Measurements from ENCODE around the gene GREB1.

Gene GREB1

GRCh38 chr2:11616097-11616687 is 82.3 kb downstream of the GREB1 start:
- no peaks in the 10 kb centered on the region for H3K79me2 ChIP-seq (ENCODE audit: insufficient read depth, low read length)
- H3K4me3 ChIP-seq (ENCODE audit: insufficient read depth, low read length, poor library complexity, severe bottlenecking): no peak overlapping the region
- H3K9me2 ChIP-seq (replicated peaks; ENCODE audit: insufficient read depth, low read length): no peaks in the 10 kb centered on the region
- H3K9me3 ChIP-seq (ENCODE audit: insufficient read depth, low read length): no peaks in the 10 kb centered on the region
- no peak overlapping the region for H3K27ac ChIP-seq (ENCODE audit: low read depth, low read length)
- H3K36me3 ChIP-seq (ENCODE audit: low read length): no peaks in the 10 kb centered on the region
- no peak overlapping the region for H3K9ac ChIP-seq (ENCODE audit: low read length)
- H3K27me3 ChIP-seq (ENCODE audit: low read length): no peaks in the 10 kb centered on the region
- H4K20me1 ChIP-seq (ENCODE audit: low read depth, low read length): no peaks in the 10 kb centered on the region
- no peak overlapping the region for H3K4me2 ChIP-seq (ENCODE audit: low read depth, low read length, poor library complexity, severe bottlenecking)
- H2AFZ ChIP-seq (ENCODE audit: low read depth, low read length, severe bottlenecking): no peak overlapping the region
- TF ChIP-seq EZH2phosphoT487 (conservative IDR thresholded peaks at IDR 0.05; ENCODE audit: low read length) (no peak), CTCF (IDR thresholded peaks at IDR 0.05; ENCODE audit: insufficient read depth, low read length, poor library complexity, severe bottlenecking) (no peak)
- H3F3A ChIP-seq (ENCODE audit: insufficient read depth): no peaks in the 10 kb centered on the region

GRCh38 chr2:11616851-11617415 is 83.1 kb downstream of the GREB1 start:
- no peaks in the 10 kb centered on the region for H3K9me2 ChIP-seq (replicated peaks; ENCODE audit: insufficient read depth, low read length)
- no peaks in the 10 kb centered on the region for H4K20me1 ChIP-seq (ENCODE audit: low read depth, low read length)
- no peaks in the 10 kb centered on the region for H3K27me3 ChIP-seq (ENCODE audit: low read length)
- no peaks in the 10 kb centered on the region for H3K9me3 ChIP-seq (ENCODE audit: insufficient read depth, low read length)
- no peak overlapping the region for H3K4me2 ChIP-seq (ENCODE audit: low read depth, low read length, poor library complexity, severe bottlenecking)
- H2AFZ ChIP-seq (ENCODE audit: low read depth, low read length, severe bottlenecking): no peak overlapping the region
- no peaks in the 10 kb centered on the region for H3K36me3 ChIP-seq (ENCODE audit: low read length)
- no peak overlapping the region for H3K4me3 ChIP-seq (ENCODE audit: insufficient read depth, low read length, poor library complexity, severe bottlenecking)
- no peak overlapping the region for H3K27ac ChIP-seq (ENCODE audit: low read depth, low read length)
- H3K9ac ChIP-seq (ENCODE audit: low read length): no peak overlapping the region
- TF ChIP-seq CTCF (IDR thresholded peaks at IDR 0.05; ENCODE audit: insufficient read depth, low read length, poor library complexity, severe bottlenecking) (no peak), EZH2phosphoT487 (conservative IDR thresholded peaks at IDR 0.05; ENCODE audit: low read length) (no peak)
- no peaks in the 10 kb centered on the region for H3K79me2 ChIP-seq (ENCODE audit: insufficient read depth, low read length)
- H3F3A ChIP-seq (ENCODE audit: insufficient read depth): no peaks in the 10 kb centered on the region

GRCh38 chr2:11617527-11617926 is 83.7 kb downstream of the GREB1 start:
- Histone ChIP-seq H3K27ac (ENCODE audit: low read depth, low read length) (no peak overlapping the region), H2AFZ (ENCODE audit: low read depth, low read length, severe bottlenecking) (no peak overlapping the region), H3K4me2 (ENCODE audit: low read depth, low read length, poor library complexity, severe bottlenecking) (no peak overlapping the region), H3K9me3 (ENCODE audit: insufficient read depth, low read length) (no peaks in the 10 kb centered on the region), H3K36me3 (ENCODE audit: low read length) (no peaks in the 10 kb centered on the region), H3K4me3 (ENCODE audit: insufficient read depth, low read length, poor library complexity, severe bottlenecking) (no peak overlapping the region), H3K9ac (ENCODE audit: low read length) (no peak overlapping the region), H3F3A (ENCODE audit: insufficient read depth) (no peaks in the 10 kb centered on the region), H3K27me3 (ENCODE audit: low read length) (no peaks in the 10 kb centered on the region), H3K9me2 (replicated peaks; ENCODE audit: insufficient read depth, low read length) (no peaks in the 10 kb centered on the region), H3K79me2 (ENCODE audit: insufficient read depth, low read length) (no peaks in the 10 kb centered on the region), H4K20me1 (ENCODE audit: low read depth, low read length) (no peaks in the 10 kb centered on the region)
- TF ChIP-seq CTCF (IDR thresholded peaks at IDR 0.05; ENCODE audit: insufficient read depth, low read length, poor library complexity, severe bottlenecking): no peak
